GM23248 (cell line): ENCODE data around the gene TCAIM.

Experiments used
- EZH2 ChIP-seq: fragments of 200-600 bp; sonication (generic); IDR thresholded peaks from 2 replicates; pipeline ENCODE4 v1.6.1; 2018; ENCODE audit warnings: antibody characterized with exemption, mild to moderate bottlenecking; ENCODE audit not compliant: insufficient read depth, poor library complexity, severe bottlenecking
- EZH2phosphoT487 ChIP-seq: fragments of 200-600 bp; sonication (generic); IDR thresholded peaks from 2 replicates; pipeline ENCODE4 v1.6.1; 2018; ENCODE audit warnings: antibody characterized with exemption, moderate library complexity, mild to moderate bottlenecking, low read depth; ENCODE audit not compliant: insufficient read depth

- no peak for TF ChIP-seq EZH2
- no peak for TF ChIP-seq EZH2phosphoT487
Measured at GRCh38 chr3:44365952-44366351, 27.4 kb downstream of the TCAIM start.
